ENCODE data around the gene NUBP2. TPM values are rescaled to one million over a fixed set of nuclear protein-coding genes. Genes with fewer than 3 reads are reported as not detected.
A peak's percentile ranks its signal among the peaks of the same experiment; 100 is the strongest.

The NUBP2 gene
- total RNA-seq, 1 experiment from 2014 or later: 65.3 TPM

GRCh38 chr16:1791943-1792812 is 9.4 kb downstream of the NUBP2 start:
- Mint-ChIP-seq H3K27me3 (ENCODE audit: insufficient read depth, unreplicated experiment) (no peaks in the 10 kb centered on the region), H3K27ac (ENCODE audit: unreplicated experiment) (no peak overlapping the region), H3K9me3 (ENCODE audit: unreplicated experiment) (no peaks in the 10 kb centered on the region), H3K36me3 (ENCODE audit: insufficient read depth, unreplicated experiment) (peaks cover 19% of the 10 kb centered on the region), H3K4me1 (ENCODE audit: low read depth, unreplicated experiment) (no peaks in the 10 kb centered on the region), H3K4me3 (ENCODE audit: unreplicated experiment) (no peak overlapping the region)
- CTCF ChIA-PET: interaction anchor here (2.1 kb wide), 1 partner anchor 10 kb away, joined by 5 read pairs; the partner anchor contains the start of genes NUBP2 and SPSB3
- TF ChIP-seq CTCF (IDR thresholded peaks at IDR 0.05; ENCODE audit: insufficient read depth in 1 of 2, low read depth in 1 of 2, low read length in 1 of 2, severe bottlenecking in 1 of 2, unreplicated experiment in 1 of 2): no peak
- no peak for DNase-seq
- no peak overlapping the region for H3K4me3 ChIP-seq (ENCODE audit: low read depth, low read length)
- no peaks in the 10 kb centered on the region for H3K36me3 ChIP-seq (ENCODE audit: control insufficient read depth, insufficient read depth, low read length)
- intact Hi-C loops (cut with micrococcal nuclease; ENCODE audit: unreplicated experiment): no loop called here
- H3K4me1 ChIP-seq: no peaks in the 10 kb centered on the region
- BruUV-seq (replicated peaks): no TSS peak
- 0 out of 2 replicates have a peak, but pooled peaks cover under 1% of the 10 kb centered on the region for H3K9me3 ChIP-seq
- H3K27me3 ChIP-seq (replicated peaks; ENCODE audit: control insufficient read depth, insufficient read depth, low read length): no peaks in the 10 kb centered on the region
- POLR2A ChIA-PET: no interaction called here

- intact Hi-C loops (cut with micrococcal nuclease; ENCODE audit: unreplicated experiment): no loop called here
- Histone ChIP-seq H3K9me3 (peaks cover 8% of the 10 kb centered on the region; the same call in 1 of the 2 replicates), H3K27me3 (replicated peaks; ENCODE audit: control insufficient read depth, insufficient read depth, low read length) (no peaks in the 10 kb centered on the region), H3K4me3 (ENCODE audit: low read depth, low read length) (no peak overlapping the region), H3K4me1 (no peaks in the 10 kb centered on the region), H3K36me3 (ENCODE audit: control insufficient read depth, insufficient read depth, low read length) (no peaks in the 10 kb centered on the region)
- TF ChIP-seq CTCF (IDR thresholded peaks at IDR 0.05; ENCODE audit: insufficient read depth in 1 of 2, low read depth in 1 of 2, low read length in 1 of 2, severe bottlenecking in 1 of 2, unreplicated experiment in 1 of 2): no peak
- DNase-seq: no peak
- no TSS peak for BruUV-seq (replicated peaks)
- POLR2A ChIA-PET: no interaction called here
- no peaks in the 10 kb centered on the region for H3K4me1 Mint-ChIP-seq (ENCODE audit: low read depth, unreplicated experiment)
- H3K27me3 Mint-ChIP-seq (ENCODE audit: insufficient read depth, unreplicated experiment): no peaks in the 10 kb centered on the region
- CTCF ChIA-PET: interaction anchor here (2.1 kb wide), 1 partner anchor 10 kb away, joined by 5 read pairs; the partner anchor contains the start of genes NUBP2 and SPSB3
- no peaks in the 10 kb centered on the region for H3K9me3 Mint-ChIP-seq (ENCODE audit: unreplicated experiment)
- peaks cover 13% of the 10 kb centered on the region for H3K36me3 Mint-ChIP-seq (ENCODE audit: insufficient read depth, unreplicated experiment)
- H3K4me3 Mint-ChIP-seq (ENCODE audit: unreplicated experiment): no peak overlapping the region
- H3K27ac Mint-ChIP-seq (ENCODE audit: unreplicated experiment): no peak overlapping the region
Measured at GRCh38 chr16:1792836-1793577, 10.2 kb downstream of the NUBP2 start.

GRCh38 chr16:1793578-1794220 is 10.9 kb downstream of the NUBP2 start, which contains the start of gene IGFALS:
IGFALS (minus strand) TSS chr16:1793705; CDS start chr16:1793652, 53 bp downstream.
- DNase-seq: peak in 1 of 2 experiments; percentile 30
- Mint-ChIP-seq H3K4me1 (ENCODE audit: low read depth, unreplicated experiment) (no peaks in the 10 kb centered on the region), H3K27me3 (ENCODE audit: insufficient read depth, unreplicated experiment) (no peaks in the 10 kb centered on the region), H3K27ac (ENCODE audit: unreplicated experiment) (no peak within 1 kb of the TSS), H3K4me3 (ENCODE audit: unreplicated experiment) (no peak within 1 kb of the TSS), H3K9me3 (ENCODE audit: unreplicated experiment) (no peaks in the 10 kb centered on the region), H3K36me3 (ENCODE audit: insufficient read depth, unreplicated experiment) (peaks cover 7% of the 10 kb centered on the region)
- no TSS peak for BruUV-seq (replicated peaks)
- Histone ChIP-seq H3K36me3 (ENCODE audit: control insufficient read depth, insufficient read depth, low read length) (no peaks in the 10 kb centered on the region), H3K4me1 (no peaks in the 10 kb centered on the region), H3K4me3 (ENCODE audit: low read depth, low read length) (no peak within 1 kb of the TSS), H3K9me3 (peaks cover 14% of the 10 kb centered on the region; the same call in 1 of the 2 replicates), H3K27me3 (replicated peaks; ENCODE audit: control insufficient read depth, insufficient read depth, low read length) (no peaks in the 10 kb centered on the region)
- intact Hi-C loops (cut with micrococcal nuclease; ENCODE audit: unreplicated experiment): no loop called here
- no peak for TF ChIP-seq CTCF (IDR thresholded peaks at IDR 0.05; ENCODE audit: insufficient read depth in 1 of 2, low read depth in 1 of 2, low read length in 1 of 2, severe bottlenecking in 1 of 2, unreplicated experiment in 1 of 2)
- POLR2A ChIA-PET: no interaction called here
- CTCF ChIA-PET: interaction anchor here (2.1 kb wide), 1 partner anchor 11 kb away, joined by 5 read pairs; the partner anchor contains the start of genes NUBP2 and SPSB3
